PC-9 (cell line): ENCODE results near the gene AFAP1L2. TPM values are rescaled to one million over a fixed set of nuclear protein-coding genes. Genes with fewer than 3 reads are reported as not detected.

ENCODE experiments used
- BruUV-seq: library from RNA; stranded (reverse); fragments of 400-500 nt; replicated peaks from 2 replicates; lab custom pipeline; 2021; lab: Mats Ljungman, UMichigan
- CTCF ChIA-PET: fragments of 300-600 bp; sonication (Branson Sonifier 250); formaldehyde crosslinking; loops from one replicate; lab custom pipeline; 2022; ENCODE audit warnings: antibody characterized with exemption; lab: Charles Lee
- POLR2A ChIA-PET: fragments of 300-600 bp; sonication (Branson Sonifier 250); formaldehyde crosslinking; loops from one replicate; lab custom pipeline; 2022; ENCODE audit warnings: antibody characterized with exemption; ENCODE audit not compliant: unreplicated experiment; lab: Charles Lee
- DNase-seq, 2 experiments: peaks; one replicate each; pipeline versions ENCODE4 v3.0.0 to v3.0.0-alpha.2; 2015 to 2022; ENCODE audit warnings: mixed read lengths in 1 of 2
- H2AFZ ChIP-seq: fragments of 200-600 bp; sonication (generic); 2 replicates; pipeline ENCODE4 v1.8.1; 2017; ENCODE audit warnings: antibody characterized with exemption
- H3F3A ChIP-seq: fragments of 200-600 bp; sonication (generic); 2 replicates; pipeline ENCODE4 v1.8.1; 2017; ENCODE audit warnings: antibody characterized with exemption, mild to moderate bottlenecking, low read depth; ENCODE audit not compliant: insufficient read depth
- H3K27ac ChIP-seq: fragments of 200-600 bp; sonication (generic); 2 replicates; pipeline ENCODE4 v1.6.1; 2016; ENCODE audit warnings: mixed run types
- H3K27me3 ChIP-seq: fragments of 200-600 bp; sonication (generic); 2 replicates; pipeline ENCODE4 v1.6.1; 2016; ENCODE audit warnings: low read depth, mixed run types; ENCODE audit not compliant: insufficient read depth
- H3K36me3 ChIP-seq: fragments of 200-600 bp; sonication (generic); 2 replicates; pipeline ENCODE4 v1.6.1; 2016; ENCODE audit warnings: low read depth, mixed run types
- H3K4me1 ChIP-seq: fragments of 200-600 bp; sonication (generic); replicated peaks from 2 replicates; pipeline ENCODE4 v1.6.1; 2016; ENCODE audit warnings: mixed run types; ENCODE audit not compliant: insufficient read depth
- H3K4me2 ChIP-seq: fragments of 200-600 bp; sonication (generic); 2 replicates; pipeline ENCODE4 v1.6.1; 2017; ENCODE audit warnings: mixed run types
- H3K4me3 ChIP-seq: fragments of 200-600 bp; sonication (generic); 2 replicates; pipeline ENCODE4 v1.6.1; 2016; ENCODE audit warnings: mixed run types
- H3K79me2 ChIP-seq: fragments of 200-600 bp; sonication (generic); 2 replicates; pipeline ENCODE4 v1.6.1; 2017; ENCODE audit warnings: low read depth, mixed run types
- H3K9me2 ChIP-seq: fragments of 200-600 bp; sonication (generic); 2 replicates; pipeline ENCODE4 v1.8.1; 2017; ENCODE audit warnings: mild to moderate bottlenecking; ENCODE audit not compliant: insufficient read depth
- H3K9me3 ChIP-seq: fragments of 200-600 bp; sonication (generic); 2 replicates; pipeline ENCODE4 v1.8.1; 2016; ENCODE audit warnings: low read depth; ENCODE audit not compliant: insufficient read depth
- H4K20me1 ChIP-seq: fragments of 200-600 bp; sonication (generic); 2 replicates; pipeline ENCODE4 v1.8.1; 2017; ENCODE audit not compliant: insufficient read depth
- EZH2 ChIP-seq: fragments of 200-600 bp; sonication (generic); IDR thresholded peaks from 2 replicates; pipeline ENCODE4 v1.8.0; 2017; ENCODE audit warnings: antibody characterized with exemption, low read depth
- intact Hi-C: fragments of 100-400 bp; cut with micrococcal nuclease; formaldehyde crosslinking; loops from one replicate; pipeline ENCODE4 v1.10.0; 2022; ENCODE audit not compliant: unreplicated experiment
- total RNA-seq: library from RNA; stranded (reverse); gene quantifications from 2 replicates; pipeline ENCODE4 v1.2.3, GENCODE V29; 2021
- TF ChIP-seq, protein P1 (sequence below): fragments of 200-600 bp; sonication (generic); conservative IDR thresholded peaks from 2 replicates; pipeline ENCODE4 v1.6.1; 2017; ENCODE audit warnings: mixed run types, antibody characterized with exemption, mild to moderate bottlenecking, moderate library complexity

The AFAP1L2 gene
- total RNA-seq, 1 experiment from 2014 or later: 35.4 TPM

DNA sequence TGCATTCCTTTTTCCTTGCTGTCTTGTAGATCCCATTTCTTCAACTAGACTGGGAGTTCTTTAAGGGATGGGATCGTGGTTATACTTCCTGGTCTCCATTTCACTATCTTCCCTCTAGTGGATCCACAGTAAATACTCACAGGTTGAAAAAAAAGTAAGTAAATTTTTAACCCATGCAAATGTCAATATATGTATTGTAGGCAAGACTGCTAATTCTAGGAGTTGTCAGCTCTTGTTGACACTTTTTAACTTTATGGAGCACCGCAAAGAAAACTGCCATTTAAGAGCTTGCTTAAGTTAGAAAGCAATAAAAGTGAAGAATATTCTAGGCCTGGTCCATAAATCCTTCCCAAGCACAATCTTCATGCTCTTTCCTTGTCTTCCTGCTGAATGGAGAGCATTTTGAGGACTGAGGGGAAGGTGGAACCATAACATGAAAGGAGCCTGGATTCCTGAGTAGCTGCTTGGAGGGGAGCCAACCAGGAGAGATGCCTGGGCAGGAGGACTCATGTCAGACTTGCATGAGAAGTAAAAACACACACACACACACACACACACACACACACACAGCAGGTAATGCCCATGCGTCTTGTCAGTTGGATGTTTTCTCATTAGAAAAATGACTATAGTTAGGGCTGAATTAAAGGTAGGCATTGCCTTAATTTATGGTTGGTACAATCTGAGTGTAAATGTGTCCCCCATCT is 133.1 kb downstream of the AFAP1L2 start:
- Histone ChIP-seq H3K4me2 (no peak overlapping the region), H3K27ac (no peak overlapping the region), H3K4me3 (no peak overlapping the region), H2AFZ (no peak overlapping the region), H3K4me1 (0 out of 2 replicates have a peak, but pooled peaks cover 10% of the 10 kb centered on the region), H3K79me2 (no peaks in the 10 kb centered on the region), H3K27me3 (no peaks in the 10 kb centered on the region), H3K9me3 (no peaks in the 10 kb centered on the region), H4K20me1 (no peaks in the 10 kb centered on the region), H3K36me3 (no peaks in the 10 kb centered on the region), H3F3A (peaks cover 5% of the 10 kb centered on the region), H3K9me2 (no peaks in the 10 kb centered on the region)
- peak in 1 of 2 experiments; percentile 48 for DNase-seq
- ChIA-PET POLR2A (no interaction called here), CTCF (no interaction called here)
- TF ChIP-seq, protein P1, sequence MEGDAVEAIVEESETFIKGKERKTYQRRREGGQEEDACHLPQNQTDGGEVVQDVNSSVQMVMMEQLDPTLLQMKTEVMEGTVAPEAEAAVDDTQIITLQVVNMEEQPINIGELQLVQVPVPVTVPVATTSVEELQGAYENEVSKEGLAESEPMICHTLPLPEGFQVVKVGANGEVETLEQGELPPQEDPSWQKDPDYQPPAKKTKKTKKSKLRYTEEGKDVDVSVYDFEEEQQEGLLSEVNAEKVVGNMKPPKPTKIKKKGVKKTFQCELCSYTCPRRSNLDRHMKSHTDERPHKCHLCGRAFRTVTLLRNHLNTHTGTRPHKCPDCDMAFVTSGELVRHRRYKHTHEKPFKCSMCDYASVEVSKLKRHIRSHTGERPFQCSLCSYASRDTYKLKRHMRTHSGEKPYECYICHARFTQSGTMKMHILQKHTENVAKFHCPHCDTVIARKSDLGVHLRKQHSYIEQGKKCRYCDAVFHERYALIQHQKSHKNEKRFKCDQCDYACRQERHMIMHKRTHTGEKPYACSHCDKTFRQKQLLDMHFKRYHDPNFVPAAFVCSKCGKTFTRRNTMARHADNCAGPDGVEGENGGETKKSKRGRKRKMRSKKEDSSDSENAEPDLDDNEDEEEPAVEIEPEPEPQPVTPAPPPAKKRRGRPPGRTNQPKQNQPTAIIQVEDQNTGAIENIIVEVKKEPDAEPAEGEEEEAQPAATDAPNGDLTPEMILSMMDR: no peak
- TF ChIP-seq EZH2: no peak
- BruUV-seq: no TSS peak
- intact Hi-C loops: loop anchor here (2.0 to 10.0 kb wide), 2 partner anchors 26 to 96 kb away; partner anchors contain the start of genes CCDC186 and TDRD1

DNA sequence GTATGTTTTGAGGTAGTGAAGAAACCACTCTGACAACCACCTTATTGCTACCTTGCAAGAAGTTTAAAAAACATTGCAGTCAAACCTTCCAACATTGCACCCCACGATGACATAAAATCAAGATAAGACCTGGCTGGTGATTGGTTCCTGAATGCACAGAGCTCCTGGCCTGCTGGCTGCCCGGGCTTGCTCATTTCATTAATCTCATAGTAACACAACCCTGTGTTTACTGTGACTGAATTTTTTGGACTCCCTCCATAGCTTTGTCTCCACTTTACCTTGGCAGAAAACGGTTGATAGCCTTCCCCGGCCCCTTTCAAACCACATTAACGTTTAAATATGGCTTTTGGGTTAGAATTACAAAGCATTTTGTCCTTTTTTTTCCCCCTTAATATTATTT is 137.8 kb downstream of the AFAP1L2 start:
- peak in 1 of 2 experiments; percentile 42 for DNase-seq
- POLR2A ChIA-PET: interaction anchor here (0.6 kb wide), 1 partner anchor 77 kb away, joined by 4 read pairs; no protein-coding TSS in a partner anchor
- no peak overlapping the region for H3K27ac ChIP-seq
- H3K36me3 ChIP-seq: no peaks in the 10 kb centered on the region
- no peak overlapping the region for H3K4me2 ChIP-seq
- no peaks in the 10 kb centered on the region for H4K20me1 ChIP-seq
- no peak overlapping the region for H3K4me3 ChIP-seq
- H3K9me2 ChIP-seq: no peaks in the 10 kb centered on the region
- no peaks in the 10 kb centered on the region for H3K27me3 ChIP-seq
- intact Hi-C loops: no loop called here
- 0 out of 2 replicates have a peak, but pooled peaks cover 9% of the 10 kb centered on the region for H3K4me1 ChIP-seq
- no peaks in the 10 kb centered on the region for H3K9me3 ChIP-seq
- TF ChIP-seq, protein P1: no peak
- TF ChIP-seq EZH2: no peak
- CTCF ChIA-PET: no interaction called here
- BruUV-seq: no TSS peak
- peaks cover 4% of the 10 kb centered on the region for H3F3A ChIP-seq
- no peak overlapping the region for H2AFZ ChIP-seq
- H3K79me2 ChIP-seq: no peaks in the 10 kb centered on the region

DNA sequence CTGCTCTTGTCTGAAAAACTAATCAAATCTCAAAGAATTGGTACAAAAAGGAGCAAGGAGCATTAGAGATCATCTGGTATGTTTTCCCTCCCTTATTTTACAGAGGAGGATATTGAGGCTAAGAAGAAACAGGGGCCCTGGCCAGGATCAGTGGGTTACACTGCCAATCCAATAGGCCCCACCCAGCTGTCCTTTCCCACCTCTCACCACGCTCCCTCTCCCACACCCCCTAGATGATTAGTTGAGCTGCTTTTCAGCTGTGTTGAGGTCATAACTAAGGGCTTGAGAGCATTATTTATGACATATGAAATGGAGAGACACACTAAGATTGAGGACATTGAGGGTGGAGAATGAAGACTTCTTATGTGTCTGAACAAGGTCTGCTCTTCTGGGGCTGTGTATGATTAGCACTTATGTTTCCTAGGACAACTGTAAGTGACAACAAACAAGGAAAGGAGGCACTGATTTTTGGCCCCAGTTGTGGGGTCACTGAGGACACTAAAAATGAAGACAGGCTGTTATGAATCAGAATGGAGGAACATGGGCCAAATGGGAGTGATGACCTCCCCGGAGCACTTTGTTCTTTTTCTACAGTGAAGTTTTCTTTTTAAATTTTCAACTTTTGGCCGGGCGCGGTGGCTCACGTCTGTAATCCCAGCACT is 138.8 kb downstream of the AFAP1L2 start:
- H3K9me2 ChIP-seq: no peaks in the 10 kb centered on the region
- TF ChIP-seq, protein P1: no peak
- no peak for TF ChIP-seq EZH2
- H3K4me1 ChIP-seq: no peaks in the 10 kb centered on the region
- H2AFZ ChIP-seq: no peak overlapping the region
- H4K20me1 ChIP-seq: no peaks in the 10 kb centered on the region
- no peak overlapping the region for H3K4me3 ChIP-seq
- no peak for DNase-seq
- CTCF ChIA-PET: no interaction called here
- no peak overlapping the region for H3K4me2 ChIP-seq
- no peaks in the 10 kb centered on the region for H3K36me3 ChIP-seq
- POLR2A ChIA-PET: no interaction called here
- H3K9me3 ChIP-seq: no peaks in the 10 kb centered on the region
- no peak overlapping the region for H3K27ac ChIP-seq
- intact Hi-C loops: no loop called here
- no TSS peak for BruUV-seq
- H3K79me2 ChIP-seq: no peaks in the 10 kb centered on the region
- H3F3A ChIP-seq: no peaks in the 10 kb centered on the region
- no peaks in the 10 kb centered on the region for H3K27me3 ChIP-seq
